Measurements from ENCODE around the gene STAT1. TPM values are rescaled to one million over a fixed set of nuclear protein-coding genes. Genes with fewer than 3 reads are reported as not detected.

Gene STAT1
- total RNA-seq, 1 donor from 2014 or later: 12.4 TPM

GRCh38 chr2:190976521-190976920 is 37.5 kb downstream of the STAT1 start:
- DNase-seq: no peak
- peaks cover 1% of the 10 kb centered on the region for H3K9me3 Mint-ChIP-seq (ENCODE audit: unreplicated experiment)
- peaks cover 3% of the 10 kb centered on the region for H3K4me1 Mint-ChIP-seq (ENCODE audit: low read depth, unreplicated experiment)
- H3K4me3 Mint-ChIP-seq (ENCODE audit: unreplicated experiment): no peak overlapping the region
- no peaks in the 10 kb centered on the region for H3K27me3 Mint-ChIP-seq (ENCODE audit: unreplicated experiment)
- no peak for TF ChIP-seq CTCF (IDR thresholded peaks at IDR 0.05; ENCODE audit: partially characterized antibody, unreplicated experiment)
- H3K27ac Mint-ChIP-seq (ENCODE audit: unreplicated experiment): no peak overlapping the region
- no peaks in the 10 kb centered on the region for H3K36me3 Mint-ChIP-seq (ENCODE audit: unreplicated experiment)

- H3K9me3 Mint-ChIP-seq (ENCODE audit: unreplicated experiment): peaks cover 1% of the 10 kb centered on the region
- H3K27me3 Mint-ChIP-seq (ENCODE audit: unreplicated experiment): no peaks in the 10 kb centered on the region
- peaks cover 7% of the 10 kb centered on the region for H3K4me1 Mint-ChIP-seq (ENCODE audit: low read depth, unreplicated experiment)
- peaks cover 7% of the 10 kb centered on the region for H3K36me3 Mint-ChIP-seq (ENCODE audit: unreplicated experiment)
- H3K4me3 Mint-ChIP-seq (ENCODE audit: unreplicated experiment): no peak overlapping the region
- TF ChIP-seq CTCF (IDR thresholded peaks at IDR 0.05; ENCODE audit: partially characterized antibody, unreplicated experiment): no peak
- DNase-seq: no peak
- H3K27ac Mint-ChIP-seq (ENCODE audit: unreplicated experiment): no peak overlapping the region
These were observed 39.2 kb downstream of the STAT1 start for GRCh38 chr2:190974629-190975361.

GRCh38 chr2:190973726-190974628 is 40.0 kb downstream of the STAT1 start:
- Mint-ChIP-seq H3K27ac (ENCODE audit: unreplicated experiment) (no peak overlapping the region), H3K4me1 (ENCODE audit: low read depth, unreplicated experiment) (peaks cover 7% of the 10 kb centered on the region), H3K36me3 (ENCODE audit: unreplicated experiment) (peaks cover 7% of the 10 kb centered on the region), H3K9me3 (ENCODE audit: unreplicated experiment) (peaks cover 1% of the 10 kb centered on the region), H3K27me3 (ENCODE audit: unreplicated experiment) (no peaks in the 10 kb centered on the region), H3K4me3 (ENCODE audit: unreplicated experiment) (no peak overlapping the region)
- no peak for TF ChIP-seq CTCF (IDR thresholded peaks at IDR 0.05; ENCODE audit: partially characterized antibody, unreplicated experiment)
- DNase-seq: no peak

- no peak for DNase-seq
- peaks cover 1% of the 10 kb centered on the region for H3K9me3 Mint-ChIP-seq (ENCODE audit: unreplicated experiment)
- H3K4me3 Mint-ChIP-seq (ENCODE audit: unreplicated experiment): no peak overlapping the region
- no peaks in the 10 kb centered on the region for H3K27me3 Mint-ChIP-seq (ENCODE audit: unreplicated experiment)
- no peak for TF ChIP-seq CTCF (IDR thresholded peaks at IDR 0.05; ENCODE audit: partially characterized antibody, unreplicated experiment)
- peaks cover 7% of the 10 kb centered on the region for H3K4me1 Mint-ChIP-seq (ENCODE audit: low read depth, unreplicated experiment)
- H3K27ac Mint-ChIP-seq (ENCODE audit: unreplicated experiment): no peak overlapping the region
- H3K36me3 Mint-ChIP-seq (ENCODE audit: unreplicated experiment): peaks cover 7% of the 10 kb centered on the region
These were observed 40.7 kb downstream of the STAT1 start for GRCh38 chr2:190973262-190973661.

GRCh38 chr2:190972846-190973245 is 41.1 kb downstream of the STAT1 start:
- peaks cover 7% of the 10 kb centered on the region for H3K36me3 Mint-ChIP-seq (ENCODE audit: unreplicated experiment)
- no peak overlapping the region for H3K27ac Mint-ChIP-seq (ENCODE audit: unreplicated experiment)
- TF ChIP-seq CTCF (IDR thresholded peaks at IDR 0.05; ENCODE audit: partially characterized antibody, unreplicated experiment): no peak
- H3K27me3 Mint-ChIP-seq (ENCODE audit: unreplicated experiment): no peaks in the 10 kb centered on the region
- H3K9me3 Mint-ChIP-seq (ENCODE audit: unreplicated experiment): peaks cover 1% of the 10 kb centered on the region
- H3K4me3 Mint-ChIP-seq (ENCODE audit: unreplicated experiment): no peak overlapping the region
- no peak for DNase-seq
- H3K4me1 Mint-ChIP-seq (ENCODE audit: low read depth, unreplicated experiment): peaks cover 7% of the 10 kb centered on the region
